Measurements from ENCODE around the gene PTGS1.

PTGS1 gene

DNA sequence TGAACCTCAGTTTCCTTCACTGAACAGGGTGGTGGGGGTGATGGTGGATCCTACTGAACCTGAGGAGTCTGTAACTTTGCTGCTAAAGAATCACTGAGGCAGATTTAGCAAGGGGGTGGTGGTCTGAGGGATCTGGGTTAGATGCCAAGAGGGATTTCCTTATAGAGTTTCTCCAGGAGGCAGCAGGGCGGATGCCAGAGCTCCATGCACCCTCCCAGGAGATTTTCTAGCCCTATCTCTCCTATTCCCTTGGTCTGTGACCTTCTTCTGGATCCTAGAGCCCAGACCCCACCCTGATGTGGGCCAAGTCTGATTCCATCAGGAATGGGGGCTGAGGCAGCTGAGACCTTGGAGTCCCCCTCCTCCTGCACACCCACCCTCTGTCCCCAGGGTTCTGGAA, 6.0 kb downstream of the PTGS1 start:
- no peak for DNase-seq

DNA sequence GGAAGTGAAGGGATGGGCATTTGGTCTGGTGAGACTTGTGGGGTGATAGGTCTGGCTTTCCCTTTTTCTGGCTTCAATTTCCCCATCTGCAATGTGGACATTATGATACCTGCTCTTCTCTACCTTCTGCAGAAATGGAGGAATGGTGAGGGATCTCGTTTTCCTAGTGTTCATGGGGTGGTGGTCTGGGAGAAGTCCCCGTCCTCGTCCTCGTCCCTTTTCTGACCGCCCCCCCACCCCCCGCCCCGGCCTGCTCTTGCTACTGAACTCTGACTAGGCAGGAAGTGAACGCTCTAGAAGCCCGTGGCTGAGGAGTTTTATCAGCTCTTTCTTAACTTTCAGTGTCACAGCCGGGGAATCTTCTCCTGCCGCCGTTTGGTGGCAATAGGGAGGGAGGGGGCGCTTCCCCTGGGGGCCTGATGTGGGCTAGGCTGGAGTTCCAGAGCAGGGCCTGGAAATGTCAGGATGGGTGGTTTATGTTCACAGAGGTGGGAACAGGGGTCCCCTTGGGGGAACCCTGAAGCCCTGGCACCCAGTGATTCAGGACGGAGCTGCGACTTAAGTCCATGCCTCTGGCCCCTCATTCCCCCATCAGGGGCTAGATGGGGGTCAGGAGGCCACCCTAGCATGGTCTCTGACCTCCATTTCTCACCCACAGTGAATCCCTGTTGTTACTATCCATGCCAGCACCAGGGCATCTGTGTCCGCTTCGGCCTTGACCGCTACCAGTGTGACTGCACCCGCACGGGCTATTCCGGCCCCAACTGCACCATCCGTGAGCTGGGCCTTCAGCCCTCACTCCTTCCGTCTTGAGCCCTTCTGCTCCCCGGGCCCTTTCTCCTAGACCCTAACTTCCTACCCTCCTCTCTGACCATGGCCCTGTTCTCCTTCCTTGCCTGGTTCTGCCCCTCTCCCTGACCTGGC, 6.7 kb downstream of the PTGS1 start:
- no peak for DNase-seq

DNA sequence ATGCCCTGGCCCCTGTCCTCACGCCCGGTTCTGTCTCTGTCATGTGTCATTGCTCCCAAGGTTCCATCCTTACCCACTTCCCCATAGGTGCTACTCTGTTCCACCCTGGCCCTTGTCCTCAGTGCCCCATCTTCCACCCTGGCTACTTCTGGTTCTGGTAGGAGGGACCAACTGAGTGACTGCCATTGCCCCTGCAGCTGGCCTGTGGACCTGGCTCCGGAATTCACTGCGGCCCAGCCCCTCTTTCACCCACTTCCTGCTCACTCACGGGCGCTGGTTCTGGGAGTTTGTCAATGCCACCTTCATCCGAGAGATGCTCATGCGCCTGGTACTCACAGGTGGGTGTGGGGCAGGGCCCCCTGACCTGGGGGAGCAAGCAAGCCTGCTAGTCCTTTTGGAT, 7.4 kb downstream of the PTGS1 start:
- DNase-seq, result no peak

DNA sequence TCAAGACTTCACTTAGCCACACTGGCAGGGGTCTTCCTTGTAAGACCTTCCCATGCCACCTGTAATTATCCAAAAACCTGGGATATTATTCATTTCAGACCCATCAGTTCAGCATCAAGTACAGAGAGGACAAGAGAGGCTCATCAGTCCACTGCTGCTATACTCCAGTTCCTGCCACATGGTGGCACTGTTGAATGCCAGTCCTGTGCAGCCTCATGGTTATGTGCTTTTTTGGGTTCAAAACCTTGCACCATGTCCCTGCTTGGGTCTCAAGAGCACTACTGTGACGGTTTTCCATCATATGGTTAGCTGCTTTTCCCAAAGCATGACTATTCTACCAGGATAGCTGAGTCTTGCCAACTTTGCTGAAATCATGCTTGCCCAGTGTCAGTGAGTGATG, 8.5 kb downstream of the PTGS1 start:
- no peak for DNase-seq

GRCh38 chr9:122380293-122380692, 9.5 kb downstream of the PTGS1 start:
- no peak for DNase-seq

- DNase-seq, result no peak
Observed at GRCh38 chr9:122381206-122381950, 10.6 kb downstream of the PTGS1 start.

GRCh38 chr9:122382901-122383850, 12.4 kb downstream of the PTGS1 start:
- DNase-seq, result no peak

DNA sequence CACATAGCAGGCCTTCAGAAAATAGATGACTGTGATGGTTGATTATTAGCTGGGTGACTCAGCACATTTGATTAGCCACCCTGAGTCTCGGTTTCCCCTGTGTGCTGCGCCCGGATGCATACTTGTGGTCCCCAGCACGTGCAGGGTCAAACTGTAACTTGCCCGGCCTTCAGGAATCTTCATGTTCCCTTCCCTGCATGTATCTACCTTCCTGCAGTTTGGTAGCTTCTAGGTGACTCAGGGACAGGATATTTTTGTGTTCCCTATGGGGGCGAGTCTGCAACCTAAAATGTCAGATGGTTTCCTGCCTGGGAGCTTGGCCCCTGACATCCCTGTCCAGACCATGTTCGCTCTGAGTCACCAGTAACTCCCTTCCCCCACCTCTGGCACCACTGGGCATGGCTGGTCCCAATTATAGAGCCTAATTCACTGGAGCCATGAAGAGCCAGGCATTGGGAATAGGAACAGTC, 13.2 kb downstream of the PTGS1 start:
- DNase-seq, result no peak

GRCh38 chr9:122386311-122386872, 15.6 kb downstream of the PTGS1 start:
- no peak for DNase-seq

DNA sequence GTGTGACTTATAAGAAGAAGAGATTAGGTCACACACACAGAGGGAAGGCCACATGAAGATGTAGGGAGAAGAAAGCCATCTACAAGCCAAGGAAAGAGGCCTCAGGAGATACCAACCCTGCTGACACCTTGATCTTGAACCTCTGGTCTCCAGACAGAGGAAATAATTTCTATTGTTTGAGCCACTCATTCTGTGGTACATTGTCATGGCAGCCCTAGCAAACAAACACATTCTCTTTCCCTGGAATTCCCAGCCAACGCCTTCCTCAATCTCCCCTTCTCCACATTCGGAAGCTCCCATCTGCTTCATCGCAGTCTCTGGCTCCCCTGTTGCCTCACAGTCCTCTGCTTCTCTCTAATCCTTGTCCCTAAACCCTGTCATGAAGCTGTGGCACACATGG, 16.7 kb downstream of the PTGS1 start:
- DNase-seq, result no peak

GRCh38 chr9:122389195-122389594, 18.4 kb downstream of the PTGS1 start:
- DNase-seq, result no peak

GRCh38 chr9:122389799-122390481, 19.1 kb downstream of the PTGS1 start:
- DNase-seq, result peak; percentile 4

- no peak for DNase-seq
Observed at GRCh38 chr9:122392284-122392683, 21.5 kb downstream of the PTGS1 start.

GRCh38 chr9:122392714-122393113, 21.9 kb downstream of the PTGS1 start:
- no peak for DNase-seq

GRCh38 chr9:122393284-122393983, 22.6 kb downstream of the PTGS1 start:
- DNase-seq, result no peak

- no peak for DNase-seq
Observed at GRCh38 chr9:122394265-122395125, 23.7 kb downstream of the PTGS1 start.

DNA sequence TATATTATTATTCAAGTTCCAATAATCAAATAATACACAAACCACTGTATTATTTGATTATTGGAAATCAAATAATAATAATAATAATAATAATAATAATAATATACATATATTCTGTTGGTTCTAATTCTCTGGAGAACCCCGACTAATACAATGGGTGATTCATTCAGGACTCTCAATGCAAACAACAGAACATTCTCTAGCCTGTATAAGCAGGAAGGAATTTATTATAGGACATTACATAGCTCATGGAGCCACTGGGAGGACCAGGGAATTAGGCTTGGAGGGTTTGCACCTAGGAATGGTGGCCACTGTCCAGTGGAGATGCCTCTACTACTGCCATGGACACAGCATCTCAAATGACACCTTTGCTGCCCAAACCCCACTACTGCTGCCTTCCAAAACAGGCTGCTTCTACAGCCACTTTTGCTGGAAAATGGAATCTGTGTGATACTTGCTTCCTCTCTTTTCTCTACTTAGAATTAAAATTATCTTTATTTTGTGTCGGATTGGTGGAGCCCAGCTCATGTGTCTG, 25.9 kb downstream of the PTGS1 start:
- DNase-seq, result no peak

- no peak for DNase-seq
Observed at GRCh38 chr9:122397749-122398148, 26.9 kb downstream of the PTGS1 start.

DNA sequence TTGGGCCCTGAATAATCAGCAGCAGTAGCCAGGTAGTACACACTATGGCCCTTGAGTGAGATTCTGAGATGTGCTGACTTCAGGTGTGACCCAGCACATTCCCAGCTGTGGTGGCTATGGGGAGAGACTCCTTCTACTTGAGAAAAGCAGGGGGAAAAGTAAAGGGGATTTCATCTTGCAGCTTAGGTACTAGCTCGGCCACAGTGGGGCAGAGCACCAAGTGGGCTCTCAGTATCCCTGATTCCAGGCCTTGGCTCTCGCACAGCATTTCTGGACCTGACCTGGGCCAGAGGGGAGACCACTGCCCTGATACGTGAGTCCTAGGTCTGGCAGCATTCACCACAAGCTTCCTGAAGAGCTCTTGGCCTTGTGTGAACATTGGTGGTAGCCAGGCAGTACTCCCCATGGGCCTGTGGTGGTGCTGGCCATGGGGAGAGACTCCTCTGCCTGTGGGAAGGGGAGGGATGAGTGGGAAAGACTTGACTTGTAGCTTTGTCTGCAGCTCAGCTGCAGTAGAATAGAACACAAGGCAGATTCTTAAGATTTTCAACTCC, 27.6 kb downstream of the PTGS1 start:
- DNase-seq, result no peak

- no peak for DNase-seq
Observed at GRCh38 chr9:122401896-122402295, 31.1 kb downstream of the PTGS1 start.

Measured in NCI-H1436 treated with DMSO at 0.1 percent for 48 hours (cell line).